ENCODE data around the gene ANKRD10.
"Not testable (repeated sequence)": the region's sequence is repeated elsewhere in the genome, so short reads cannot be mapped to it uniquely, and the experiment has no call there.

ANKRD10 gene

GRCh38 chr13:110953416-110953815, 38.5 kb upstream of the ANKRD10 start:
- no CpG with 5 or more reads among the region's 12 CpGs for whole genome bisulfite sequencing, 2 donors (ENCODE audit: extremely low coverage in 2 of 2, insufficient read length in 2 of 2, insufficient replicate concordance in 1 of 2)
- H3K9ac ChIP-seq (ENCODE audit: low read depth, low read length, poor library complexity) = no peak overlapping the region
- H3K23ac ChIP-seq (ENCODE audit: low read depth, low read length, poor library complexity) = no peak overlapping the region

GRCh38 chr13:110952135-110952534, 37.3 kb upstream of the ANKRD10 start:
- not testable (repeated sequence) for H3K9me3 ChIP-seq (replicated peaks in 1 of 2; ENCODE audit: control insufficient read depth in 2 of 2, insufficient read depth in 1 of 2, low read depth in 1 of 2, low read length in 2 of 2); H3K27ac ChIP-seq (replicated peaks; ENCODE audit: low read length)
- no CpG with 5 or more reads among the region's 6 CpGs for WGBS, 2 donors (ENCODE audit: extremely low coverage in 2 of 2, insufficient read length in 2 of 2, insufficient replicate concordance in 1 of 2)

More at GRCh38 chr13:110953416-110953815, 38.5 kb upstream of the ANKRD10 start:
- no peaks in the 10 kb centered on the region for H3K36me3 ChIP-seq (replicated peaks in 1 of 2; ENCODE audit: control insufficient read depth in 2 of 2, insufficient read depth in 2 of 2, low read length in 2 of 2)
- no peak overlapping the region for H2BK5ac ChIP-seq (ENCODE audit: low read length)
- H2BK120ac ChIP-seq (ENCODE audit: low read depth, low read length) = no peak overlapping the region
- H3K9me3 ChIP-seq (replicated peaks in 1 of 2; ENCODE audit: control insufficient read depth in 2 of 2, insufficient read depth in 1 of 2, low read depth in 1 of 2, low read length in 2 of 2) = peaks cover 0 to 3% of the 10 kb centered on the region in 2 donors
- peak overlapping the region; percentile 3 for H2BK15ac ChIP-seq (ENCODE audit: low read length)
- no peak overlapping the region for H2AFZ ChIP-seq (ENCODE audit: low read length)
- H3K27ac ChIP-seq (replicated peaks; ENCODE audit: low read length) = no peak overlapping the region
- H3K14ac ChIP-seq (ENCODE audit: low read length) = no peak overlapping the region
- no peaks in the 10 kb centered on the region for H3K27me3 ChIP-seq (ENCODE audit: control insufficient read depth in 3 of 3, insufficient read depth in 3 of 3, low read depth in 1 of 3, low read length in 3 of 3)
- no peak overlapping the region for H4K91ac ChIP-seq (ENCODE audit: low read depth, low read length, poor library complexity)
- H4K8ac ChIP-seq (ENCODE audit: low read depth, low read length) = no peak overlapping the region
- H3K4me3 ChIP-seq (ENCODE audit: low read length in 2 of 2) = no peak overlapping the region
- no peak overlapping the region for H3K4me2 ChIP-seq (ENCODE audit: insufficient read depth, low read length, poor library complexity, severe bottlenecking)
- H3K4ac ChIP-seq (ENCODE audit: low read length) = no peak overlapping the region
- no peak overlapping the region for H2AK5ac ChIP-seq (ENCODE audit: low read depth, low read length)
- H3K18ac ChIP-seq (ENCODE audit: low read length) = no peak overlapping the region
- H3K79me1 ChIP-seq (ENCODE audit: low read depth, low read length) = no peaks in the 10 kb centered on the region
- H3K4me1 ChIP-seq (ENCODE audit: control insufficient read depth in 2 of 2, insufficient read depth in 1 of 2, low read depth in 1 of 2, low read length in 2 of 2) = peaks cover 2 to 3% of the 10 kb centered on the region in 2 donors
- no peak overlapping the region for H2BK12ac ChIP-seq (ENCODE audit: low read length)
- DNase-seq (ENCODE audit: low spot score) = no peak

GRCh38 chr13:110950819-110951570, 36.1 kb upstream of the ANKRD10 start:
- no peak overlapping the region for H4K91ac ChIP-seq (ENCODE audit: low read depth, low read length, poor library complexity)
- no peak overlapping the region for H2BK120ac ChIP-seq (ENCODE audit: low read depth, low read length)
- no peak overlapping the region for H3K14ac ChIP-seq (ENCODE audit: low read length)
- H2BK12ac ChIP-seq (ENCODE audit: low read length) = no peak overlapping the region
- no peak for DNase-seq (ENCODE audit: low spot score)
- no peak overlapping the region for H3K27ac ChIP-seq (replicated peaks; ENCODE audit: low read length)
- no peaks in the 10 kb centered on the region for H3K79me1 ChIP-seq (ENCODE audit: low read depth, low read length)
- H3K36me3 ChIP-seq (replicated peaks in 1 of 2; ENCODE audit: control insufficient read depth in 2 of 2, insufficient read depth in 2 of 2, low read length in 2 of 2) = no peaks in the 10 kb centered on the region
- no peak overlapping the region for H3K4me3 ChIP-seq (ENCODE audit: low read length in 2 of 2)
- H3K4me1 ChIP-seq (ENCODE audit: control insufficient read depth in 2 of 2, insufficient read depth in 1 of 2, low read depth in 1 of 2, low read length in 2 of 2) = peaks cover 2 to 3% of the 10 kb centered on the region in 2 donors
- H2AFZ ChIP-seq (ENCODE audit: low read length) = no peak overlapping the region
- no peak overlapping the region for H2BK15ac ChIP-seq (ENCODE audit: low read length)
- no peak overlapping the region for H3K18ac ChIP-seq (ENCODE audit: low read length)
- WGBS, 2 donors (ENCODE audit: extremely low coverage in 2 of 2, insufficient read length in 2 of 2, insufficient replicate concordance in 1 of 2) = no CpG with 5 or more reads among the region's 8 CpGs
- H3K4ac ChIP-seq (ENCODE audit: low read length) = no peak overlapping the region
- H3K27me3 ChIP-seq (ENCODE audit: control insufficient read depth in 3 of 3, insufficient read depth in 3 of 3, low read depth in 1 of 3, low read length in 3 of 3) = no peaks in the 10 kb centered on the region
- no peak overlapping the region for H3K4me2 ChIP-seq (ENCODE audit: insufficient read depth, low read length, poor library complexity, severe bottlenecking)
- no peak overlapping the region for H2BK5ac ChIP-seq (ENCODE audit: low read length)
- no peak overlapping the region for H4K8ac ChIP-seq (ENCODE audit: low read depth, low read length)
- H3K23ac ChIP-seq (ENCODE audit: low read depth, low read length, poor library complexity) = no peak overlapping the region
- H3K9me3 ChIP-seq (replicated peaks in 1 of 2; ENCODE audit: control insufficient read depth in 2 of 2, insufficient read depth in 1 of 2, low read depth in 1 of 2, low read length in 2 of 2) = no peaks in the 10 kb centered on the region
- no peak overlapping the region for H2AK5ac ChIP-seq (ENCODE audit: low read depth, low read length)
- H3K9ac ChIP-seq (ENCODE audit: low read depth, low read length, poor library complexity) = no peak overlapping the region

More at GRCh38 chr13:110952135-110952534, 37.3 kb upstream of the ANKRD10 start:
- DNase-seq (ENCODE audit: low spot score); H4K91ac ChIP-seq (ENCODE audit: low read depth, low read length, poor library complexity); H3K4me2 ChIP-seq (ENCODE audit: insufficient read depth, low read length, poor library complexity, severe bottlenecking); H3K27me3 ChIP-seq (ENCODE audit: control insufficient read depth in 3 of 3, insufficient read depth in 3 of 3, low read depth in 1 of 3, low read length in 3 of 3); H3K4me1 ChIP-seq (ENCODE audit: control insufficient read depth in 2 of 2, insufficient read depth in 1 of 2, low read depth in 1 of 2, low read length in 2 of 2); H2AFZ ChIP-seq (ENCODE audit: low read length); H3K36me3 ChIP-seq (replicated peaks in 1 of 2; ENCODE audit: control insufficient read depth in 2 of 2, insufficient read depth in 2 of 2, low read length in 2 of 2); H3K79me1 ChIP-seq (ENCODE audit: low read depth, low read length); H2AK5ac ChIP-seq (ENCODE audit: low read depth, low read length); H3K14ac ChIP-seq (ENCODE audit: low read length); H2BK12ac ChIP-seq (ENCODE audit: low read length); H4K8ac ChIP-seq (ENCODE audit: low read depth, low read length); H2BK5ac ChIP-seq (ENCODE audit: low read length); H3K4me3 ChIP-seq (ENCODE audit: low read length in 2 of 2); H3K23ac ChIP-seq (ENCODE audit: low read depth, low read length, poor library complexity); H3K18ac ChIP-seq (ENCODE audit: low read length); H2BK120ac ChIP-seq (ENCODE audit: low read depth, low read length); H3K9ac ChIP-seq (ENCODE audit: low read depth, low read length, poor library complexity); H3K4ac ChIP-seq (ENCODE audit: low read length); H2BK15ac ChIP-seq (ENCODE audit: low read length): not testable (repeated sequence)

GRCh38 chr13:110950356-110950755, 35.5 kb upstream of the ANKRD10 start:
- Histone ChIP-seq H3K27ac (replicated peaks; ENCODE audit: low read length) (no peak overlapping the region), H3K27me3 (ENCODE audit: control insufficient read depth in 3 of 3, insufficient read depth in 3 of 3, low read depth in 1 of 3, low read length in 3 of 3) (no peaks in the 10 kb centered on the region)

More at GRCh38 chr13:110950356-110950755, 35.5 kb upstream of the ANKRD10 start:
- H2BK12ac ChIP-seq (ENCODE audit: low read length) = no peak overlapping the region
- H3K79me1 ChIP-seq (ENCODE audit: low read depth, low read length) = no peaks in the 10 kb centered on the region
- H2AK5ac ChIP-seq (ENCODE audit: low read depth, low read length) = no peak overlapping the region
- H3K36me3 ChIP-seq (replicated peaks in 1 of 2; ENCODE audit: control insufficient read depth in 2 of 2, insufficient read depth in 2 of 2, low read length in 2 of 2) = no peaks in the 10 kb centered on the region
- no peak overlapping the region for H4K8ac ChIP-seq (ENCODE audit: low read depth, low read length)
- H3K18ac ChIP-seq (ENCODE audit: low read length) = no peak overlapping the region
- no peak overlapping the region for H2AFZ ChIP-seq (ENCODE audit: low read length)
- H3K23ac ChIP-seq (ENCODE audit: low read depth, low read length, poor library complexity) = no peak overlapping the region
- H3K14ac ChIP-seq (ENCODE audit: low read length) = no peak overlapping the region
- H2BK5ac ChIP-seq (ENCODE audit: low read length) = no peak overlapping the region
- no peak overlapping the region for H3K4ac ChIP-seq (ENCODE audit: low read length)
- H3K9ac ChIP-seq (ENCODE audit: low read depth, low read length, poor library complexity) = no peak overlapping the region
- H4K91ac ChIP-seq (ENCODE audit: low read depth, low read length, poor library complexity) = no peak overlapping the region
- H3K4me3 ChIP-seq (ENCODE audit: low read length in 2 of 2) = no peak overlapping the region
- no peak overlapping the region for H2BK120ac ChIP-seq (ENCODE audit: low read depth, low read length)
- no peak overlapping the region for H3K4me2 ChIP-seq (ENCODE audit: insufficient read depth, low read length, poor library complexity, severe bottlenecking)
- no peaks in the 10 kb centered on the region for H3K9me3 ChIP-seq (replicated peaks in 1 of 2; ENCODE audit: control insufficient read depth in 2 of 2, insufficient read depth in 1 of 2, low read depth in 1 of 2, low read length in 2 of 2)
- DNase-seq (ENCODE audit: low spot score) = no peak
- no CpG with 5 or more reads among the region's 8 CpGs for WGBS, 2 donors (ENCODE audit: extremely low coverage in 2 of 2, insufficient read length in 2 of 2, insufficient replicate concordance in 1 of 2)
- H2BK15ac ChIP-seq (ENCODE audit: low read length) = no peak overlapping the region
- H3K4me1 ChIP-seq (ENCODE audit: control insufficient read depth in 2 of 2, insufficient read depth in 1 of 2, low read depth in 1 of 2, low read length in 2 of 2) = peaks cover 2 to 3% of the 10 kb centered on the region in 2 donors

Measured in neuronal stem cell (in vitro differentiated cells).